ENCODE data around the gene ABCG1.

DNA sequence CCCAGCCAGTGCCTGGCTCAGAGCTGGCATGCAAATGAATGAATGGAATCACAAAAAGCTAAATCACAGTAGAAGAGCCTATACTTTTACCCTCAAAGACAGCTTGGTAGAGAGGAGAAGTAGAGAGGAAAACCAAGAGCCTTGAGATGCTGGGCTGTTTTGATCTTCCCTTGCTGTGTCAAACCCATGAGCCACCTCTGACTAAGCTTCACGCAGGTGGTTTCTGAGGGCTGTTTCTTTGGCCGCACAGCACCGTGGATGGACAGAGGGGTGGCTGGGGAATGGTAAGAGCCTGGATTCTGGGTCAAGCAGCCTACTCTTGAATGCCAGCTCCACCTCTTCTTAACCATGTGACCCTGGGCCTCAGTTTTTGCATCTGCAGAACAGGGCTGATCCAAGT, 18.6 kb downstream of the ABCG1 start:
- TF ChIP-seq, protein P1, sequence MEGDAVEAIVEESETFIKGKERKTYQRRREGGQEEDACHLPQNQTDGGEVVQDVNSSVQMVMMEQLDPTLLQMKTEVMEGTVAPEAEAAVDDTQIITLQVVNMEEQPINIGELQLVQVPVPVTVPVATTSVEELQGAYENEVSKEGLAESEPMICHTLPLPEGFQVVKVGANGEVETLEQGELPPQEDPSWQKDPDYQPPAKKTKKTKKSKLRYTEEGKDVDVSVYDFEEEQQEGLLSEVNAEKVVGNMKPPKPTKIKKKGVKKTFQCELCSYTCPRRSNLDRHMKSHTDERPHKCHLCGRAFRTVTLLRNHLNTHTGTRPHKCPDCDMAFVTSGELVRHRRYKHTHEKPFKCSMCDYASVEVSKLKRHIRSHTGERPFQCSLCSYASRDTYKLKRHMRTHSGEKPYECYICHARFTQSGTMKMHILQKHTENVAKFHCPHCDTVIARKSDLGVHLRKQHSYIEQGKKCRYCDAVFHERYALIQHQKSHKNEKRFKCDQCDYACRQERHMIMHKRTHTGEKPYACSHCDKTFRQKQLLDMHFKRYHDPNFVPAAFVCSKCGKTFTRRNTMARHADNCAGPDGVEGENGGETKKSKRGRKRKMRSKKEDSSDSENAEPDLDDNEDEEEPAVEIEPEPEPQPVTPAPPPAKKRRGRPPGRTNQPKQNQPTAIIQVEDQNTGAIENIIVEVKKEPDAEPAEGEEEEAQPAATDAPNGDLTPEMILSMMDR (IDR thresholded peaks at IDR 0.05): no peak
- TF ChIP-seq POLR2A (IDR thresholded peaks at IDR 0.05): no peak
